Esophagus squamous epithelium (tissue), 4 donors: Measurements from ENCODE around the gene HKDC1.

ENCODE experiments used
- CTCF ChIP-seq, 6 experiments: fragments of 450-650 bp in 4 of 6; fragments of 200-600 bp in 2 of 6; sonication (generic) in 2 of 6; IDR thresholded peaks; one replicate each; pipeline ENCODE4 v1.5.1; 2016 to 2019; ENCODE audit warnings: antibody characterized with exemption in 6 of 6, mild to moderate bottlenecking in 4 of 6, moderate library complexity in 4 of 6
- POLR2A ChIP-seq, 4 donors: fragments of 450-650 bp; IDR thresholded peaks; one replicate each; pipeline ENCODE4 v1.6.1; 2017; ENCODE audit warnings: antibody characterized with exemption in 4 of 4, mild to moderate bottlenecking in 4 of 4, moderate library complexity in 3 of 4

GRCh38 chr10:69241575-69241974 is 21.4 kb downstream of the HKDC1 start:
- no peak for TF ChIP-seq CTCF (IDR thresholded peaks at IDR 0.05)
- TF ChIP-seq POLR2A (IDR thresholded peaks at IDR 0.05): no peak
